Right atrium auricular region (tissue), 2 donors: ENCODE data around the gene CDX2. TPM values are rescaled to one million over a fixed set of nuclear protein-coding genes. Genes with fewer than 3 reads are reported as not detected.
A peak's percentile ranks its signal among the peaks of the same experiment; 100 is the strongest.

ENCODE experiments used
- DNase-seq: peaks from one replicate; pipeline ENCODE4 v3.0.0-alpha.2; 2019; ENCODE audit warnings: low spot score
- H3K27ac ChIP-seq, 2 donors: fragments of 200-600 bp; sonication (generic); 1 replicate in 1 of 2; 2 replicates in 1 of 2; pipeline ENCODE4 v1.5.1; 2016 to 2019
- H3K27me3 ChIP-seq, 2 donors: fragments of 200-600 bp; sonication (generic); one replicate each; pipeline versions ENCODE4 v1.5.1 to v1.6.0; 2017 to 2019
- H3K36me3 ChIP-seq: fragments of 200-600 bp; sonication (generic); one replicate; pipeline ENCODE4 v1.5.1; 2016
- H3K4me1 ChIP-seq, 2 donors: fragments of 200-600 bp; sonication (generic); one replicate each; pipeline versions ENCODE4 v1.5.1 to v1.6.0; 2017 to 2019
- H3K4me3 ChIP-seq, 2 donors: fragments of 200-600 bp; sonication (generic); 1 replicate in 1 of 2; 2 replicates in 1 of 2; pipeline ENCODE4 v1.5.1; 2017 to 2019; ENCODE audit warnings: mild to moderate bottlenecking in 1 of 2, moderate library complexity in 1 of 2
- H3K9me3 ChIP-seq, 2 donors: fragments of 200-600 bp; sonication (generic); one replicate each; pipeline ENCODE4 v1.5.1; 2019
- total RNA-seq, 2 donors: library from RNA; depleted of rRNA; stranded (reverse); fragments of >200 nt; gene quantifications; one replicate each; pipeline ENCODE4 v1.1.0, GENCODE V29; 2016
- TF ChIP-seq, protein P1 (sequence below), 2 donors: fragments of 200-600 bp; sonication (generic); IDR thresholded peaks; one replicate each; pipeline ENCODE4 v1.5.1; 2019; ENCODE audit warnings: antibody characterized with exemption in 2 of 2

Gene CDX2
- total RNA-seq, 2 donors from 2014 or later = not detected

DNA sequence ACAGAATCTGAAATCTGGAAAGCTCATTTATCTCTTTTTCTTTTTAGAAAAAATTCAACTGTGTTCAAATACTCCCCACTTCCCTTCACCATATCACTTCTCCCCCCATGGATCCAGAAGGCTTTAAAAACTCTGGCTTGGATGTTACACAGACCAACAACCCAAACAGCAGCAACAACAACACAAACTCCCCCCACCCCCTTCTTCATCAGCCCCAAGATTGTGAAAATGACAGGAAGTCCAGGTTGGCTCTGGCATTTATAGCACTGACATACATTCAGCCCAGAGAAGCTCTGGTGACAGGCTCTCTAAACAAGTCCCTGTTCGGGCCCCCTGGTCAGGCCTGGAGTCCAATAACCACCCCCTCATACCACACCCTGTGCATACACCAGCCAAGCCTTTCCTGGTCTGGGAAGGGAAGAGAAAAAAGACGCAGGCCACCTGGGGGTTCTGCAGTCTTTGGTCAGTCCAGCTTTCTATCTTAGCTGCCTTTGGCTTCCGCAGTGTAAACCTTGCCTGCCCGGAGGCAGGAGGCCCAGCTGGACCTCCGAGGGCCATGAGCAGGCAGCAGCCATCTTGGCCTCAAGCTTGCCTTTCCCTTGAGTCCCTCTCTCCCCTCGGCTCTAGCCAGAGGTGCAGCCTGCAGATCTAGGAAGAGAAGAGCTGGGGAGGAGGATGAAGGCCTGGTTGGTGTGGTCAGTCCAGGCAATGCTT, 6.8 kb downstream of the CDX2 start:
- peaks cover 16 to 50% of the 10 kb centered on the region in 2 donors for H3K27me3 ChIP-seq
- H3K4me3 ChIP-seq = no peak overlapping the region
- no peak overlapping the region for H3K27ac ChIP-seq
- peaks cover 0 to 28% of the 10 kb centered on the region in 2 donors for H3K4me1 ChIP-seq
- H3K36me3 ChIP-seq = no peaks in the 10 kb centered on the region
- TF ChIP-seq, protein P1, sequence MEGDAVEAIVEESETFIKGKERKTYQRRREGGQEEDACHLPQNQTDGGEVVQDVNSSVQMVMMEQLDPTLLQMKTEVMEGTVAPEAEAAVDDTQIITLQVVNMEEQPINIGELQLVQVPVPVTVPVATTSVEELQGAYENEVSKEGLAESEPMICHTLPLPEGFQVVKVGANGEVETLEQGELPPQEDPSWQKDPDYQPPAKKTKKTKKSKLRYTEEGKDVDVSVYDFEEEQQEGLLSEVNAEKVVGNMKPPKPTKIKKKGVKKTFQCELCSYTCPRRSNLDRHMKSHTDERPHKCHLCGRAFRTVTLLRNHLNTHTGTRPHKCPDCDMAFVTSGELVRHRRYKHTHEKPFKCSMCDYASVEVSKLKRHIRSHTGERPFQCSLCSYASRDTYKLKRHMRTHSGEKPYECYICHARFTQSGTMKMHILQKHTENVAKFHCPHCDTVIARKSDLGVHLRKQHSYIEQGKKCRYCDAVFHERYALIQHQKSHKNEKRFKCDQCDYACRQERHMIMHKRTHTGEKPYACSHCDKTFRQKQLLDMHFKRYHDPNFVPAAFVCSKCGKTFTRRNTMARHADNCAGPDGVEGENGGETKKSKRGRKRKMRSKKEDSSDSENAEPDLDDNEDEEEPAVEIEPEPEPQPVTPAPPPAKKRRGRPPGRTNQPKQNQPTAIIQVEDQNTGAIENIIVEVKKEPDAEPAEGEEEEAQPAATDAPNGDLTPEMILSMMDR (IDR thresholded peaks at IDR 0.05) = no peak
- no peak for DNase-seq
- no peaks in the 10 kb centered on the region for H3K9me3 ChIP-seq

DNA sequence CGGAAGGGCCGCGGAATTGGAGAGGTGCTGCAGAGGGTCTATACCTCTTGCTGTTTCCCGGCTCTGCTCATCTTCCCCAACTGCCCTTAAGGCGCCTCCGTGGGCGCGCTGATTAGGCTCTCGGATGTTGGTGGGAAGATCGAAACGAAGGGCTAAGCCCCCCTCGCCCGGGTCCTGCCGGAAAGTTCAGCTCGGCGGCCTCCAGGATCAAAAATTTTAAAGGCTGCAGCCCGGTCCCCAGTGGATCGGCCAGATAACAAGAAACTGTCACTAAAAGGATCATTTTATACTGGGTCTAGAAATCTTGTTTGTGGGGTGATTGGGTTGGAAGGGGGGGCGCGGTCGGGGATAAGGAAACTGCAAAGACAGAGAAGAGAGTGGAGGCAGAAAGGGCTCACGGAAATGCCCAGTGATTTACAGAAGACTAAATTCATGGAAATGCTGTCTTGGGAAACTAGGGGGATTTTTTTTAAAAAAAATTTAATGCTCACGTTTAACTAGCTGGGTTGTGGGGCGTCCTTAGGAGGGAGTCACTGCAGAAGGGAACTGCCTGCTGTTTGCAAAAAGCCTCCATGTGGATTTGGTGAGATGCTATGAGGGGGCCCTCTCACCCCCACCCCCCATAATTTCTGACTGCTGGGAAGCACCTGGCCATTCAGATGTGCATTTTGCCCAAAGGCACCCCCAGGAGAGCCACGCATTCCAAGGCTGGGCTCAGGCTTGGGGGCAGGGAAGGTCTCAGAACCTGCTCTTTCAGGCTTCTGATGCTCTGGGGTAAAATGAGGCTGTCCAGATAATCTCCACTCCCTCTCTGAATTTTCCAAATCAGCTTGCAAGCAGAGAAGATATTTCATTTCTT, 7.7 kb downstream of the CDX2 start:
- peak overlapping the region; percentile 4 to 38 for H3K4me3 ChIP-seq
- peaks cover 0 to 20% of the 10 kb centered on the region in 2 donors for H3K4me1 ChIP-seq
- no peaks in the 10 kb centered on the region for H3K36me3 ChIP-seq
- H3K27me3 ChIP-seq = peaks cover 24 to 49% of the 10 kb centered on the region in 2 donors
- no peak for DNase-seq
- H3K27ac ChIP-seq = no peak overlapping the region
- H3K9me3 ChIP-seq = no peaks in the 10 kb centered on the region
- TF ChIP-seq, protein P1 (IDR thresholded peaks at IDR 0.05) = no peak

DNA sequence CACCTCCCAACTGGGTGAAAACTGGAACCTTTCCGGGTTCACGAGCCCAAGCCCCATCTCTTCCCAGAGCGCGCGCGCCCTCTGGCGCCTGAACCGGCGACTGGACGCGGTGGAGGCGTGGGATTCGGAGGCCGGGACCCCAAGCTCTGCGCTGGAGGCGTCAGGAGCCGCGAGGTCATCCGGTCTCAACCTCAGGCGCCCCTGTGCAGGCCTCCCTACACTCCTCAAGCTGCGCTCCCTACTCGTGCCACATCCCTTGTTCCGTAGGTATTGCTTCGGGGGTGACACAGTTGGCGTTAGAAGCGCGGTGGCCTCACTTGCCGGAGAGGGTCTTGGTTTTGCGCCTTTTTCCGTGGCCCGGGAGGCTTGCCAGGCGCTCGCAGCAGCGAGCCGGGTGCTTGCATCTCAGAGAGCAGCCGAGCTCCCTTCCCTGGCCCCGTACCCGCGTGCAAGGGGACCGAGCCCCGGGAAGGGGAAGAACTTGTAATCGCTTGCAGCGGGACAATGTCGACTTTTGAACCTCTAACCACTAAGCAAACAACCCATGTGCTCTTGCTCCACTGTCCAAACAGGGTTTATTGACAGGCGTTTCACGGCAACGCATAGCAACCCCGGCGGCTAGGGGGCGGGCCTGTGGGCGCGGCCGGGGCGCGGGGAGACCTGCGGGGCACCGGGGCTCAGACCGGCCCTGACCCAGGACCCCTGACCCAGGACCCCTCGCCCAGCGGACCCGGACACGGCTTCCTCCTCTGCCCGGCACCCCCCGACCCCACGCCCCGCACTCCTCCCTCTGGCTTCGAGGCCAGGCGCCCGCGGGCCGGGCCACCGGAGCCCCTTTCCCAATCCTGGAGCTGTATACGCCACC, 8.5 kb downstream of the CDX2 start:
- H3K27ac ChIP-seq = no peak overlapping the region
- TF ChIP-seq, protein P1 (IDR thresholded peaks at IDR 0.05) = peak in 1 of 2 donors; percentile 50
- H3K27me3 ChIP-seq = peaks cover 28 to 50% of the 10 kb centered on the region in 2 donors
- no peaks in the 10 kb centered on the region for H3K36me3 ChIP-seq
- no peak for DNase-seq
- peak overlapping the region; percentile 4 to 38 for H3K4me3 ChIP-seq
- no peaks in the 10 kb centered on the region for H3K9me3 ChIP-seq
- peaks cover 0 to 16% of the 10 kb centered on the region in 2 donors for H3K4me1 ChIP-seq

DNA sequence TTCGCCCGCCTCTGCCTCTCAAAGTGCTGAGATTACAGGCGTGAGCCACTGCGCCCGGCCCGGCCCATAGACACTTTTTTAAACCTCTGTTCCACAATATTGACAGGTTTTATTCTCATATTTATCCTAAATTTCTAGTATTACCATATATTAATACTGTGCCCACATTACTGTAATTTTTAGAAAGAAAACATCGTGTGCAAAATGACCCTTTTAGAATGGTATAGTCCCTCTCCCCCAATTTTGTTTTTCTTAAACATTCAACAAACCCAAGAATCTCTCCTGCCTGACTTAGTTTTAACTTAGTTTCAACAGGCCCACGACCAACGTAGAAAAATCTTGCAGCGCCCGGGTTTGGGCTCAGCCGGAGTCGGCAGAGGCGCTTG, 9.1 kb downstream of the CDX2 start:
- Histone ChIP-seq H3K27me3 (peaks cover 30 to 54% of the 10 kb centered on the region in 2 donors), H3K4me3 (peak overlapping the region in 1 of 2 donors; percentile 38)

More for the DNA sequence above, 9.1 kb downstream of the CDX2 start:
- peaks cover 0 to 16% of the 10 kb centered on the region in 2 donors for H3K4me1 ChIP-seq
- DNase-seq = no peak
- H3K9me3 ChIP-seq = no peaks in the 10 kb centered on the region
- no peaks in the 10 kb centered on the region for H3K36me3 ChIP-seq
- no peak overlapping the region for H3K27ac ChIP-seq
- TF ChIP-seq, protein P1 (IDR thresholded peaks at IDR 0.05) = no peak
